Measurements from ENCODE around the gene ANKRD55. TPM values are rescaled to one million over a fixed set of nuclear protein-coding genes. Genes with fewer than 3 reads are reported as not detected.

The ANKRD55 gene
- total and polyA plus RNA-seq, 4 donors: 0.37 to 1.9 (median 1.4) TPM

GRCh38 chr5:56273376-56273955 is 40.3 kb upstream of the ANKRD55 start (continued):
- no peak for TF ChIP-seq ZBTB33 (IDR thresholded peaks at IDR 0.05)
- no peak for TF ChIP-seq HNF4G (IDR thresholded peaks at IDR 0.05)
- no peak for TF ChIP-seq GABPA (IDR thresholded peaks at IDR 0.05 in 1 of 2, conservative IDR thresholded peaks at IDR 0.05 in 1 of 2)
- no peak for TF ChIP-seq NR2F2 (IDR thresholded peaks at IDR 0.05)

GRCh38 chr5:56272765-56273164 is 39.6 kb upstream of the ANKRD55 start:
- no peaks in the 10 kb centered on the region for H3K9me3 ChIP-seq (ENCODE audit: control insufficient read depth in 4 of 4, low read length in 3 of 4)
- no peak overlapping the region for H3K9ac ChIP-seq (ENCODE audit: low read depth in 1 of 2, low read length in 2 of 2)
- no peak overlapping the region for H3K27ac ChIP-seq (ENCODE audit: low read depth in 1 of 2, low read length in 2 of 2)
- no peak for TF ChIP-seq EGR1 (IDR thresholded peaks at IDR 0.05; ENCODE audit: low read depth in 2 of 2)
- TF ChIP-seq FOXA1 (IDR thresholded peaks at IDR 0.05): no peak
- no peak for TF ChIP-seq ZBTB33 (IDR thresholded peaks at IDR 0.05)
- TF ChIP-seq HNF4G (IDR thresholded peaks at IDR 0.05): no peak
- no peak for TF ChIP-seq GABPA (IDR thresholded peaks at IDR 0.05 in 1 of 2, conservative IDR thresholded peaks at IDR 0.05 in 1 of 2)
- no peak for TF ChIP-seq HNF4A (conservative IDR thresholded peaks at IDR 0.05)
- TF ChIP-seq FOXA2 (IDR thresholded peaks at IDR 0.05): no peak
- TF ChIP-seq NR2F2 (IDR thresholded peaks at IDR 0.05): no peak
- TF ChIP-seq REST (IDR thresholded peaks at IDR 0.05): no peak
- TF ChIP-seq TAF1 (conservative IDR thresholded peaks at IDR 0.05): no peak
- TF ChIP-seq RAD21 (IDR thresholded peaks at IDR 0.05): no peak
- no peaks in the 10 kb centered on the region for H3K36me3 ChIP-seq (ENCODE audit: control insufficient read depth in 4 of 4, insufficient read depth in 3 of 4, low read depth in 1 of 4, low read length in 3 of 4)
- 43% methylated on average over 2 of the region's 2 CpGs for WGBS
- no peak for DNase-seq (ENCODE audit: low spot score)
- no peak overlapping the region for H3K4me3 ChIP-seq (ENCODE audit: low read depth in 1 of 3, low read length in 3 of 3)
- no peaks in the 10 kb centered on the region for H3K4me1 ChIP-seq (ENCODE audit: control insufficient read depth in 4 of 4, insufficient read depth in 4 of 4, low read length in 3 of 4)
- H3K27me3 ChIP-seq (ENCODE audit: control insufficient read depth in 4 of 4, insufficient read depth in 4 of 4, low read length in 3 of 4): no peaks in the 10 kb centered on the region
